ENCODE data around the gene SERPINA5. TPM values are rescaled to one million over a fixed set of nuclear protein-coding genes. Genes with fewer than 3 reads are reported as not detected.

The SERPINA5 gene
- total RNA-seq, 2 donors from 2014 or later: 3.3 to 7.7 TPM

DNA sequence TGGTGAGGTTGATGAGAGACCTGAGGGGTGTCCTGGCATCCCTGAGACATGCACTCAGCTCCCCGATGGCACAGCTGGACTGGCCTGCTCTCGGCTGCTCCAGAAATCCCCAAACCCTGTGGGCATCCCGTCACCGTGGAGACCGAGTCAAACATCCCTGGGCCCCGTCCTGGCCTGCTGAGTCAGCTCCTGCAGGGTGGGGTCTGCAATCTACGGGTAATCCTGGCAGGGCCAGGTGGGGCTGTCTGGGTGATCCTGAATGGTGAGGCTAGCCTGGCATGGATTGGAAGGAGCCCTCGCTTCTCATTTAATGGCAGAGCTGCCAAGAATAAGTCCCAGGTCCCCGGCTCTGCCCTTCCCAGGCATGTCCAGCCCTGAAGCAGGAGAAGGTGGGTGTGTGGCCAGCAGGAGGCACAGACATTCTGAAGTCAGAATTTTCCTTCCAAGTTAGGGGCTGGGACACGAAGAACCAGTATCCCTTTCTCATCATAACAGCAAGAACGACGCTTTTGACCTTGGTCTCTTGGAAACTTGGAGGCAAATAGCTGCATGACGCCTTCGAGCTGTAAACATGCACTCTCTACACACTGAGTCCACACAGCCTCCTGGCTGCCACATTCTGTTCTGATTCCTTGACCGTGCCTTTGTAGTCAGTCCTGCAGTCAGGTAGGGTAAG, 37.6 kb upstream of the SERPINA5 start:
- H3K4me1 ChIP-seq: peaks cover 0 to 8% of the 10 kb centered on the region in 2 donors
- H3K27ac ChIP-seq: no peak overlapping the region
- H3K27me3 ChIP-seq: no peaks in the 10 kb centered on the region
- no peaks in the 10 kb centered on the region for H3K36me3 ChIP-seq
- TF ChIP-seq, protein P1, sequence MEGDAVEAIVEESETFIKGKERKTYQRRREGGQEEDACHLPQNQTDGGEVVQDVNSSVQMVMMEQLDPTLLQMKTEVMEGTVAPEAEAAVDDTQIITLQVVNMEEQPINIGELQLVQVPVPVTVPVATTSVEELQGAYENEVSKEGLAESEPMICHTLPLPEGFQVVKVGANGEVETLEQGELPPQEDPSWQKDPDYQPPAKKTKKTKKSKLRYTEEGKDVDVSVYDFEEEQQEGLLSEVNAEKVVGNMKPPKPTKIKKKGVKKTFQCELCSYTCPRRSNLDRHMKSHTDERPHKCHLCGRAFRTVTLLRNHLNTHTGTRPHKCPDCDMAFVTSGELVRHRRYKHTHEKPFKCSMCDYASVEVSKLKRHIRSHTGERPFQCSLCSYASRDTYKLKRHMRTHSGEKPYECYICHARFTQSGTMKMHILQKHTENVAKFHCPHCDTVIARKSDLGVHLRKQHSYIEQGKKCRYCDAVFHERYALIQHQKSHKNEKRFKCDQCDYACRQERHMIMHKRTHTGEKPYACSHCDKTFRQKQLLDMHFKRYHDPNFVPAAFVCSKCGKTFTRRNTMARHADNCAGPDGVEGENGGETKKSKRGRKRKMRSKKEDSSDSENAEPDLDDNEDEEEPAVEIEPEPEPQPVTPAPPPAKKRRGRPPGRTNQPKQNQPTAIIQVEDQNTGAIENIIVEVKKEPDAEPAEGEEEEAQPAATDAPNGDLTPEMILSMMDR (IDR thresholded peaks at IDR 0.05): no peak
- DNase-seq (ENCODE audit: low spot score): peak; percentile 53
- no peak overlapping the region for H3K4me3 ChIP-seq
- H3K9me3 ChIP-seq: peaks cover 0 to 4% of the 10 kb centered on the region in 2 donors

DNA sequence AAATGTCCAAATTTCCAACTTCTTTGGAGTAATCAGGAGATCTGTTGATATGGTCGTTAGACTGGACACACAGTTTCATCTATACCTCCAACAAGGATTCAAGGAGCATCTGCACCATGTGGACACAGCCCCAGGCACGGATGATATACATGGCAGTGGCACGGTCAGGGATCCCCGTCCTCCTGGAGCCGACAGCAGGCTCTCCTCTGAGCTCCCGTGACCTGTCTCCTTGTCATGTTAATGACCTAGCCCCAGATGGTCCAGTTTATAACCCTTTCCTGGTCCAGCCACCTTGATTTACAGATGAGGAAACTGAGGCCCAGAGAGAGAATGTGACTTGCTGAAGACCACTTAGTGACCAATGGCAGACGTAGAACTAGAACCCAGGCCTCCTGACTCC, 36.5 kb upstream of the SERPINA5 start:
- H3K27ac ChIP-seq: no peak overlapping the region
- no peaks in the 10 kb centered on the region for H3K27me3 ChIP-seq
- DNase-seq (ENCODE audit: low spot score): peak; percentile 43
- no peaks in the 10 kb centered on the region for H3K36me3 ChIP-seq
- TF ChIP-seq, protein P1 (IDR thresholded peaks at IDR 0.05): no peak
- peaks cover 0 to 8% of the 10 kb centered on the region in 2 donors for H3K4me1 ChIP-seq
- H3K9me3 ChIP-seq: peaks cover 0 to 4% of the 10 kb centered on the region in 2 donors
- H3K4me3 ChIP-seq: no peak overlapping the region

DNA sequence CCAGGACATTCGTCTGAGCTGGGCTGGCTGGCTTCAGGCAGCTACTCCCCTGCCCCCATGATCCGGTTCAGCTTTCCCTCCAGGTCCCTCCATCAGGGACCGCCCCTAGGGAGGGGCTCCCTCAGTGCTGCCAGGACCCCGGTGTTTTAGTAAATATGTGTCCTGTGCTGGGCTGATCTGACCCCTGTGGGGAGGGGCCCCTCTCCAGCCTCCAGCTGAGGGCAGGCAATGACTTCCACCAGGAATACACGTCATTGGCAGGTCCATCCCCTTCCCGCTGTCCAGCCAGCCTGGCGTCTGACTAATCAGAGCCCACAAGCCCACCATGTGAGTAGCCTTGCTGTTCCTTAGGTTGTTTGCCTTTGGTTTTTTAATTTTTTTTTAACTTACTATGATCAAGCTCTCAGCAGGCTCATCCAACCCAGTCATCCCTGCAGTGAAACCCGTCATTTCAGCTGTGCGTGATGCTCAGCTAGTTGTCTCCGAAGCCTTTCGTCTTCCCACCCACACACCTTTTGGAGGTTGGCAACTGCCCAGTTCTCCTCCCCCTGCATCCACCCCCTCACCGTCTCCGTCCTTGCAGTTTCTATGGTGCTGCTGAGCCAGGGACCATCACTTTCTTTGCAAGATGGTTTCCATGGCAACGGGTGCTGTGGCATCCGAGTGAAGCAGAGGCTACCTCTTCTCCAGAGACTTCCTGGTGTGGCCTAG, 35.9 kb upstream of the SERPINA5 start:
- peaks cover 0 to 4% of the 10 kb centered on the region in 2 donors for H3K9me3 ChIP-seq
- no peak overlapping the region for H3K27ac ChIP-seq
- no peak overlapping the region for H3K4me3 ChIP-seq
- TF ChIP-seq, protein P1 (IDR thresholded peaks at IDR 0.05): no peak
- DNase-seq (ENCODE audit: low spot score): peak; percentile 48
- H3K4me1 ChIP-seq: peaks cover 0 to 4% of the 10 kb centered on the region in 2 donors
- H3K27me3 ChIP-seq: no peaks in the 10 kb centered on the region
- H3K36me3 ChIP-seq: no peaks in the 10 kb centered on the region

DNA sequence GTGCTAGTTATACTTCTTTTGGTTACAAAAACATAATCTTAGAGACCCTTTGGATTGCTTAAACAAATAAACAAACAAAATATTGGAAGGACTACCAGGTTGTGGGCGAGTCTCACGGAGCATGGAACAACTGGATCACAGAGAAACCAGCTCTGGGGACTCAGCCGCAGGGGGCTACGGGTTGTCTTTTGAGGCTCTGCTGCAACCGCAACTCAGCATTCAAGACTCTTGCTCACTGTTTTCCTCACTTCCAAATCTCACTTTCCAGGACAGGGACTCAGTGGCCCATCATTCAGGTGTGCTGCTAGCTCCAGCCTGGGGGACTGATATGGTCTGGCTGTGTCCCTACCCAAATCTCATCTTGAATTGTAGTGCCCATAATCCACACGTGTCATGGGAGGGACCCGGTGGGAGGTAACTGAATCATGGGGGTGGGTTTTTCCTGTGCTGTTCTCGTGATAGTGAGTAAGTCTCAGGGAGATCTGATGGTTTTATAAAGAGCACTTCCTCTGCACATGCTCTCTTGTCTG, 34.0 kb upstream of the SERPINA5 start:
- H3K9me3 ChIP-seq: peaks cover 0 to 4% of the 10 kb centered on the region in 2 donors
- TF ChIP-seq, protein P1 (IDR thresholded peaks at IDR 0.05): no peak
- no peak overlapping the region for H3K4me3 ChIP-seq
- no peaks in the 10 kb centered on the region for H3K36me3 ChIP-seq
- H3K4me1 ChIP-seq: no peaks in the 10 kb centered on the region
- no peak for DNase-seq (ENCODE audit: low spot score)
- H3K27ac ChIP-seq: no peak overlapping the region
- H3K27me3 ChIP-seq: no peaks in the 10 kb centered on the region

DNA sequence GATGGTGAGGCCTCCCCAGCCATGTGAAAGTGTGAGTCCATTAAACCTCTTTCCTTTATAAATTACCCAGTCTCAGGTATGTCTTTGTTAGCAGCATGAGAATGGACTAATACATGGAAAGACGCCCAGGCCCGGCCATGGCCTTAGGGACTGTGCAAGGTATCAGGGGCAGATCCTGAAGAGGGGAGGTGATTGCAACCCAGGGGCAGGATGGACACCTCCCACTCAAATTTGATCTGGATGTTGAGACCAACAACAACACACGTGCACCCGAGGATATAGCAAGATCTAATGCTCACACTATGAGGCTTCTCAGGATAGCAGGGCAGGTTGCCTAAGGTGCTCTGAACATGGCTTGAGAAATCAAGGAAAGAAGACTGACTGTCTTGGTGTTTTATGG, 33.5 kb upstream of the SERPINA5 start:
- no peak overlapping the region for H3K4me3 ChIP-seq
- H3K27me3 ChIP-seq: no peaks in the 10 kb centered on the region
- peak; percentile 38 for DNase-seq (ENCODE audit: low spot score)
- no peaks in the 10 kb centered on the region for H3K4me1 ChIP-seq
- TF ChIP-seq, protein P1 (IDR thresholded peaks at IDR 0.05): no peak
- no peaks in the 10 kb centered on the region for H3K36me3 ChIP-seq
- peaks cover 0 to 4% of the 10 kb centered on the region in 2 donors for H3K9me3 ChIP-seq
- H3K27ac ChIP-seq: no peak overlapping the region
